Ishikawa (cell line): ENCODE measurements around the gene INHBE.

Experiments
- EP300 ChIP-seq: IDR thresholded peaks from 2 replicates; pipeline ENCODE4 v1.6.1; 2012; ENCODE audit warnings: borderline replicate concordance
- TEAD4 ChIP-seq: IDR thresholded peaks from 2 replicates; pipeline ENCODE4 v1.6.1; 2012

DNA sequence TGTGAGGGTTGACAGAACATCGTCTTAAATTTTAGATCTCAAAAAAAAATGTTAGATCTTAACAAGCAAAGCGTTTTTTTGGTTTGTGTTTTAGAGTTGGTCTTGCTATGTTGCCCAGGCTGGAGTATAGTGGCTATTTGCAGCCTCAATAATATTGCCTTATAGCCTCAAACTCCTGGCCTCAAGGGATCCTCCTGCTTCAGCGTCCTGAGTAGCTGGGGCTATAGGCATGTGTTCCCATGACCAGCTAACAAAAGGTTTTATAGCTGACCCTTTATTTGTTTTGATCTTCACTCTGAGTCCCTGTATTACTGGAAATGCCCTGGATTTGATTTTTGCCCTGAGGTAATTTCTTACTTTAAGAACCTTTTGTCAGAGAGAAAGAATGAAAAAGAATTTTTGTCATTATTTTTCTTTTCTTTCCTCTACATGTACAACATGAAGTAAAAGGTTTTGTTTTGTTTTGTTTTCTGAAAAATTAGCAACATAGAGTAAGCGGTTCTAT is 15.3 kb upstream of the INHBE start:
- no peak for TF ChIP-seq EP300
- no peak for TF ChIP-seq TEAD4
